Fibroblast of villous mesenchyme (primary cell): ENCODE measurements around the gene CKMT2. TPM values are rescaled to one million over a fixed set of nuclear protein-coding genes. Genes with fewer than 3 reads are reported as not detected.

Experiments
- DNase-seq: peaks from one replicate; pipeline ENCODE4 v3.0.0-alpha.2; 2010; ENCODE audit warnings: low read depth
- H3K4me3 ChIP-seq: 2 replicates; pipeline ENCODE4 v1.5.1; 2011; ENCODE audit warnings: low read depth, mild to moderate bottlenecking, low read length
- CTCF ChIP-seq: IDR thresholded peaks from 2 replicates; pipeline ENCODE4 v1.5.1; 2012; ENCODE audit warnings: low read depth, mild to moderate bottlenecking, low read length; ENCODE audit not compliant: insufficient read depth
- total RNA-seq: library from RNA; depleted of rRNA; stranded (reverse); fragments of >200 nt; gene quantifications from 2 replicates; pipeline ENCODE4 v1.2.3, GENCODE V29; 2012

The CKMT2 gene
- total RNA-seq, 1 donor = 0.43 TPM

GRCh38 chr5:81244451-81244850, 11.3 kb downstream of the CKMT2 start:
- no peak overlapping the region for H3K4me3 ChIP-seq
- no peak for TF ChIP-seq CTCF
- no peak for DNase-seq

GRCh38 chr5:81245871-81246235, 12.7 kb downstream of the CKMT2 start:
- no peak for TF ChIP-seq CTCF
- DNase-seq = no peak
- no peak overlapping the region for H3K4me3 ChIP-seq

- no peak for DNase-seq
- H3K4me3 ChIP-seq = no peak overlapping the region
- no peak for TF ChIP-seq CTCF
Observed at GRCh38 chr5:81246697-81247096, 13.6 kb downstream of the CKMT2 start.

- no peak overlapping the region for H3K4me3 ChIP-seq
- DNase-seq = peak; percentile 35
- no peak for TF ChIP-seq CTCF
Observed at GRCh38 chr5:81247441-81247972, 14.4 kb downstream of the CKMT2 start.

GRCh38 chr5:81249240-81249639, 16.1 kb downstream of the CKMT2 start:
- no peak for DNase-seq
- TF ChIP-seq CTCF = no peak
- H3K4me3 ChIP-seq = no peak overlapping the region

GRCh38 chr5:81250004-81250403, 16.9 kb downstream of the CKMT2 start:
- no peak overlapping the region for H3K4me3 ChIP-seq
- TF ChIP-seq CTCF = no peak
- no peak for DNase-seq

GRCh38 chr5:81251922-81252321, 18.8 kb downstream of the CKMT2 start:
- H3K4me3 ChIP-seq = no peak overlapping the region
- no peak for DNase-seq
- no peak for TF ChIP-seq CTCF
